H1 (cell line): ENCODE data around the gene TAGLN3. TPM values are rescaled to one million over a fixed set of nuclear protein-coding genes. Genes with fewer than 3 reads are reported as not detected.

Experiments used
- CTCF ChIA-PET: fragments of 300-600 bp; sonication (Branson Sonifier 250); formaldehyde crosslinking; loops from one replicate; lab custom pipeline; 2021; ENCODE audit not compliant: partially characterized antibody; lab: Charles Lee
- POLR2A ChIA-PET: fragments of 300-600 bp; sonication (Branson Sonifier 250); formaldehyde crosslinking; loops from one replicate; lab custom pipeline; 2021; ENCODE audit warnings: inconsistent platforms; ENCODE audit not compliant: partially characterized antibody; lab: Charles Lee
- DNase-seq, 2 experiments: peaks; one replicate each; pipeline versions ENCODE4 v3.0.0 to v3.0.0-alpha.2; 2010 to 2022; ENCODE audit warnings: low spot score in 2 of 2, low read depth in 1 of 2, mixed read lengths in 1 of 2
- FAIRE-seq: peaks from 2 replicates; lab custom pipeline; 2011; peaks lifted over from hg19 to GRCh38; lab: Jason Lieb, UNC
- H2AFZ ChIP-seq: 2 replicates; pipeline ENCODE4 v1.8.1; 2012; ENCODE audit warnings: low read length, inconsistent platforms
- H2AK5ac ChIP-seq: 2 replicates; pipeline ENCODE4 v1.6.1; 2013; ENCODE audit warnings: low read depth, low read length
- H2BK120ac ChIP-seq: replicated peaks from 2 replicates; pipeline ENCODE3; 2013; ENCODE audit warnings: low read depth, low read length, inconsistent platforms
- H2BK12ac ChIP-seq: 2 replicates; pipeline ENCODE4 v1.6.1; 2013; ENCODE audit warnings: low read depth, low read length
- H2BK15ac ChIP-seq: 2 replicates; pipeline ENCODE4 v1.6.1; 2013; ENCODE audit warnings: low read length
- H2BK20ac ChIP-seq: 2 replicates; pipeline ENCODE4 v1.6.1; 2013; ENCODE audit warnings: low read length
- H2BK5ac ChIP-seq: 2 replicates; pipeline ENCODE4 v1.6.1; 2013; ENCODE audit warnings: low read depth, low read length
- H3K14ac ChIP-seq: 2 replicates; pipeline ENCODE4 v1.6.1; 2013; ENCODE audit warnings: inconsistent platforms; ENCODE audit not compliant: insufficient read length
- H3K18ac ChIP-seq: 2 replicates; pipeline ENCODE4 v1.6.1; 2013; ENCODE audit warnings: low read length; ENCODE audit errors: extremely low read depth
- H3K23ac ChIP-seq: 2 replicates; pipeline ENCODE4 v1.6.1; 2013; ENCODE audit warnings: inconsistent platforms; ENCODE audit not compliant: insufficient read length
- H3K23me2 ChIP-seq: 2 replicates; pipeline ENCODE4 v1.6.1; 2013; ENCODE audit warnings: low read depth, low read length
- H3K27ac ChIP-seq: 2 replicates; pipeline ENCODE4 v1.6.1; 2011; ENCODE audit warnings: low read depth, low read length, inconsistent platforms
- H3K27me3 ChIP-seq, 4 experiments: replicated peaks in 1 of 4; 1 replicate in 1 of 4; 2 replicates in 3 of 4; pipeline versions ENCODE4 v1.6.1 to v1.8.1; 2011 to 2013; ENCODE audit warnings: low read length in 3 of 4, mild to moderate bottlenecking in 3 of 4, inconsistent platforms in 2 of 4, mixed read lengths in 2 of 4, moderate library complexity in 1 of 4; ENCODE audit not compliant: control insufficient read depth in 3 of 4, insufficient read depth in 3 of 4; ENCODE audit errors: extremely low read depth in 1 of 4
- H3K36me3 ChIP-seq, 4 experiments: 2 replicates each; pipeline versions ENCODE4 v1.6.1 to v1.8.1; 2011 to 2013; ENCODE audit warnings: mild to moderate bottlenecking in 4 of 4, low read length in 3 of 4, moderate library complexity in 2 of 4, control low read depth in 1 of 4, inconsistent platforms in 1 of 4; ENCODE audit not compliant: insufficient read depth in 4 of 4, control insufficient read depth in 2 of 4
- H3K4ac ChIP-seq: replicated peaks from 2 replicates; pipeline ENCODE3; 2013; ENCODE audit warnings: low read length, low read depth, mixed read lengths, inconsistent platforms; ENCODE audit not compliant: insufficient read length
- H3K4me1 ChIP-seq, 4 experiments: replicated peaks in 1 of 4; 1 replicate in 1 of 4; 2 replicates in 3 of 4; pipeline versions ENCODE4 v1.6.1 to v1.8.1; 2011 to 2013; ENCODE audit warnings: low read length in 3 of 4, inconsistent platforms in 2 of 4, mixed read lengths in 1 of 4; ENCODE audit not compliant: insufficient read depth in 4 of 4, control insufficient read depth in 3 of 4
- H3K4me2 ChIP-seq, 2 experiments: 2 replicates each; pipeline versions ENCODE4 v1.6.1 to v1.8.1; 2011 to 2013; ENCODE audit warnings: low read depth in 2 of 2, low read length in 2 of 2, control low read depth in 1 of 2, inconsistent platforms in 1 of 2, mild to moderate bottlenecking in 1 of 2; ENCODE audit not compliant: insufficient read depth in 1 of 2
- H3K4me3 ChIP-seq, 4 experiments: fragments of 200-600, 300-600 bp in 1 of 4; sonication (generic), shearing (Covaris generic), sonication (Bioruptor Twin) in 1 of 4; 2 replicates each; pipeline versions ENCODE4 v1.5.1 to v1.8.1; 2011 to 2016; ENCODE audit warnings: low read length in 4 of 4, low read depth in 3 of 4, control low read depth in 2 of 4, inconsistent platforms in 2 of 4, mild to moderate bottlenecking in 2 of 4, mixed read lengths in 1 of 4, moderate library complexity in 1 of 4; ENCODE audit not compliant: insufficient read depth in 2 of 4; ENCODE audit errors: extremely low read depth in 1 of 4
- H3K56ac ChIP-seq: replicated peaks from 2 replicates; pipeline ENCODE3; 2013; ENCODE audit warnings: low read depth, mild to moderate bottlenecking, mixed read lengths, low read length, inconsistent platforms; ENCODE audit not compliant: insufficient read length
- H3K79me1 ChIP-seq: 2 replicates; pipeline ENCODE4 v1.6.1; 2013; ENCODE audit warnings: low read depth, low read length, control low read depth
- H3K79me2 ChIP-seq, 2 experiments: 2 replicates each; pipeline versions ENCODE4 v1.6.1 to v1.8.1; 2012 to 2013; ENCODE audit warnings: low read length in 2 of 2, mild to moderate bottlenecking in 2 of 2, inconsistent platforms in 1 of 2; ENCODE audit not compliant: insufficient read depth in 2 of 2, control insufficient read depth in 1 of 2
- H3K9ac ChIP-seq, 4 experiments: replicated peaks in 1 of 4; 1 replicate in 1 of 4; 2 replicates in 3 of 4; pipeline versions ENCODE4 v1.6.1 to v1.8.1; 2011 to 2013; ENCODE audit warnings: low read depth in 3 of 4, low read length in 3 of 4, control low read depth in 2 of 4, mild to moderate bottlenecking in 2 of 4, moderate library complexity in 2 of 4, inconsistent platforms in 1 of 4; ENCODE audit errors: extremely low read depth in 1 of 4
- H3K9me3 ChIP-seq, 2 experiments: 2 replicates each; pipeline versions ENCODE4 v1.6.1 to v1.8.1; 2012 to 2013; ENCODE audit warnings: mild to moderate bottlenecking in 2 of 2, moderate library complexity in 2 of 2, control low read depth in 1 of 2, inconsistent platforms in 1 of 2, low read depth in 1 of 2, low read length in 1 of 2, mixed read lengths in 1 of 2; ENCODE audit not compliant: insufficient read depth in 2 of 2
- H4K20me1 ChIP-seq, 2 experiments: replicated peaks in 1 of 2; 2 replicates each; pipeline versions ENCODE3 to v1.8.1; 2011 to 2013; ENCODE audit warnings: inconsistent platforms in 2 of 2, low read length in 2 of 2, mild to moderate bottlenecking in 1 of 2; ENCODE audit not compliant: insufficient read depth in 2 of 2, control insufficient read depth in 1 of 2
- H4K5ac ChIP-seq: 2 replicates; pipeline ENCODE4 v1.6.1; 2013; ENCODE audit warnings: low read length, low read depth, mixed read lengths, inconsistent platforms; ENCODE audit not compliant: insufficient read length
- H4K8ac ChIP-seq: 2 replicates; pipeline ENCODE4 v1.8.0; 2013; ENCODE audit warnings: mild to moderate bottlenecking, moderate library complexity, low read length, inconsistent platforms; ENCODE audit not compliant: insufficient read depth; ENCODE audit errors: extremely low read depth
- H4K91ac ChIP-seq: replicated peaks from 2 replicates; pipeline ENCODE3; 2013; ENCODE audit warnings: low read length, mixed read lengths, inconsistent platforms; ENCODE audit not compliant: insufficient read length
- BRCA1 ChIP-seq: IDR thresholded peaks from 2 replicates; pipeline ENCODE4 v1.6.1; 2012; ENCODE audit warnings: low read depth, low read length, improper control_type of control experiment
- CEBPB ChIP-seq: IDR thresholded peaks from 2 replicates; pipeline ENCODE4 v1.6.1; 2012; ENCODE audit warnings: low read depth, low read length
- KDM1A ChIP-seq: fragments of 200-600, 300-600 bp; sonication (generic); IDR thresholded peaks from 2 replicates; pipeline ENCODE4 v1.7.1; 2016; ENCODE audit warnings: mild to moderate bottlenecking, low read length, borderline replicate concordance
- PHF8 ChIP-seq: fragments of 200-600 bp; sonication (generic); conservative IDR thresholded peaks from 2 replicates; pipeline ENCODE4 v1.7.1; 2012; ENCODE audit warnings: low read depth, mild to moderate bottlenecking, inconsistent platforms, low read length, moderate library complexity
- RBBP5 ChIP-seq: IDR thresholded peaks from 2 replicates; pipeline ENCODE4 v1.7.1; 2012; ENCODE audit warnings: low read depth, mild to moderate bottlenecking, inconsistent platforms, low read length, moderate library complexity, borderline replicate concordance
- SIN3A ChIP-seq, 2 experiments: IDR thresholded peaks in 1 of 2; conservative IDR thresholded peaks in 1 of 2; 2 replicates each; pipeline ENCODE4 v1.6.1; 2011 to 2012; ENCODE audit warnings: low read length in 2 of 2, improper control_type of control experiment in 1 of 2, low read depth in 1 of 2, mild to moderate bottlenecking in 1 of 2
- SP2 ChIP-seq: IDR thresholded peaks from 2 replicates; pipeline ENCODE4 v1.6.1; 2012; ENCODE audit warnings: mild to moderate bottlenecking, low read length, inconsistent platforms
- USF2 ChIP-seq: IDR thresholded peaks from 2 replicates; pipeline ENCODE4 v1.6.1; 2011; ENCODE audit warnings: low read length, improper control_type of control experiment
- YY1 ChIP-seq: IDR thresholded peaks from 2 replicates; pipeline ENCODE4 v1.6.1; 2011; ENCODE audit warnings: low read depth, mild to moderate bottlenecking, low read length
- WGBS, 2 experiments: shearing (Covaris generic) in 1 of 2; methylation state at CpG; one replicate each; pipeline versions ENCODE4 v1.1.6 to v1.1.7; 2013 to 2015; ENCODE audit warnings: low lambda C conversion rate in 2 of 2, mixed read lengths in 2 of 2, inconsistent platforms in 1 of 2, low coverage in 1 of 2, missing lambda C conversion rate in 1 of 2; ENCODE audit not compliant: insufficient replicate concordance in 2 of 2, insufficient coverage in 1 of 2, insufficient read length in 1 of 2; ENCODE audit errors: extremely low coverage in 1 of 2, missing lambda C conversion rate in 1 of 2; 5-methylcytosine and 5-hydroxymethylcytosine counted together
- polyA plus RNA-seq, 7 experiments: library from polyadenylated mRNA; depleted of rRNA in 3 of 7; stranded (reverse) in 5 of 7; unstranded in 2 of 7; fragments of >200 nt in 5 of 7; fragments of 200-250 nt in 2 of 7; gene quantifications; 1 replicate in 5 of 7; 2 replicates in 1 of 7; 4 replicates in 1 of 7; pipeline versions ENCODE4 v1.2.1 to v1.2.3, GENCODE V29; 2011 to 2013; ENCODE audit warnings: missing spikeins in 2 of 7, mixed read lengths in 2 of 7
- total RNA-seq: library from RNA; stranded (reverse); fragmentation: NEBNext Ultra II Directional; extraction: Animal tissue kit (Norgen Biotek cat#: 25700); gene quantifications from 2 replicates; pipeline ENCODE4 v1.2.1, GENCODE V29; 2021

Gene TAGLN3
- total and polyA plus RNA-seq, 2 of the 8 experiments (the other 6 are each of a cell fraction or from before 2014, with no cell fraction given), result 6.3 to 7.5 TPM

- H3K4me1 ChIP-seq, result peaks cover 0 to 15% (median 11%) of the 10 kb centered on the region in 4 experiments; a peak in 4 of 7 replicates
- H3K18ac ChIP-seq, result no peak overlapping the region
- H3K23me2 ChIP-seq, result no peaks in the 10 kb centered on the region
- H3K9ac ChIP-seq, result no peak overlapping the region
- peak overlapping the region; percentile 35 for H3K4ac ChIP-seq
- H2BK20ac ChIP-seq, result no peak overlapping the region
- no peak overlapping the region for H2BK12ac ChIP-seq
- TF ChIP-seq SP2 (no peak), SIN3A (conservative IDR thresholded peaks at IDR 0.05 in 1 of 2, IDR thresholded peaks at IDR 0.05 in 1 of 2; ENCODE audit: low read depth in 1 of 2, low read length in 2 of 2) (no peak), CEBPB (no peak), BRCA1 (no peak), USF2 (no peak), PHF8 (no peak), KDM1A (no peak), YY1 (no peak), RBBP5 (no peak)
- no peak overlapping the region for H3K14ac ChIP-seq
- 78% methylated on average over 3 of the region's 3 CpGs; no CpG with 5 or more reads in 1 of the 2 experiments for WGBS, 2 experiments
- no peaks in the 10 kb centered on the region for H3K9me3 ChIP-seq
- H3K56ac ChIP-seq, result no peak overlapping the region
- no peak for DNase-seq
- no peak overlapping the region for H2BK5ac ChIP-seq
- no peak overlapping the region for H4K8ac ChIP-seq
- no peak overlapping the region for H4K5ac ChIP-seq
- H2BK120ac ChIP-seq, result no peak overlapping the region
- no peaks in the 10 kb centered on the region for H3K36me3 ChIP-seq
- no peak overlapping the region for H2AK5ac ChIP-seq
- H2AFZ ChIP-seq, result no peak overlapping the region
- no peak for FAIRE-seq
- H4K91ac ChIP-seq, result no peak overlapping the region
- no peak overlapping the region for H3K27ac ChIP-seq
- no peak overlapping the region for H3K23ac ChIP-seq
- CTCF ChIA-PET, result interaction anchor here (0.7 to 7.0 kb wide), 4 partner anchors 11 to 239 kb away, joined by 3 to 45 read pairs (median 4); no protein-coding TSS in a partner anchor
- peak overlapping the region in 1 of 2 experiments; percentile 35; a peak in 2 of 4 replicates for H3K4me2 ChIP-seq
- POLR2A ChIA-PET, result no interaction called here
- H2BK15ac ChIP-seq, result no peak overlapping the region
- H3K27me3 ChIP-seq, result peaks cover 0 to 11% (median 10%) of the 10 kb centered on the region in 4 experiments; a peak in 5 of 7 replicates
- no peaks in the 10 kb centered on the region for H3K79me1 ChIP-seq
- H3K4me3 ChIP-seq, result no peak overlapping the region
- H3K79me2 ChIP-seq, result no peaks in the 10 kb centered on the region
- no peaks in the 10 kb centered on the region for H4K20me1 ChIP-seq
Observed at GRCh38 chr3:111956449-111956848, 42.3 kb upstream of the TAGLN3 start.
